Stimulated activated memory B cell treated with anti-CD40 and anti-IgM and Interleukin-4, amounts not matched to agents 10 μg/mL and 1 μg/mL and 100 μg/mL, for 72 hours (primary cell): ENCODE measurements around the gene AKNA.

ENCODE experiments used
- ATAC-seq: fragments of 150-1000 bp; cut with Tn5 transposase; 2 replicates; pipeline ENCODE4 v1.10.0; 2021
- H3K27ac Mint-ChIP-seq: one replicate; pipeline ENCODE4 v1.8.0; 2022; ENCODE audit warnings: mild to moderate bottlenecking, mixed read lengths
- H3K27me3 Mint-ChIP-seq: one replicate; pipeline ENCODE4 v1.8.0; 2022; ENCODE audit warnings: mixed read lengths
- H3K36me3 Mint-ChIP-seq: one replicate; pipeline ENCODE4 v1.8.0; 2022; ENCODE audit warnings: mixed read lengths
- H3K4me1 Mint-ChIP-seq: one replicate; pipeline ENCODE4 v1.8.0; 2022; ENCODE audit warnings: mixed read lengths
- H3K4me3 Mint-ChIP-seq: one replicate; pipeline ENCODE4 v1.8.0; 2022; ENCODE audit warnings: mild to moderate bottlenecking, moderate library complexity, mixed read lengths
- H3K9me3 Mint-ChIP-seq: one replicate; pipeline ENCODE4 v1.8.0; 2022; ENCODE audit warnings: mixed read lengths

Gene AKNA

DNA sequence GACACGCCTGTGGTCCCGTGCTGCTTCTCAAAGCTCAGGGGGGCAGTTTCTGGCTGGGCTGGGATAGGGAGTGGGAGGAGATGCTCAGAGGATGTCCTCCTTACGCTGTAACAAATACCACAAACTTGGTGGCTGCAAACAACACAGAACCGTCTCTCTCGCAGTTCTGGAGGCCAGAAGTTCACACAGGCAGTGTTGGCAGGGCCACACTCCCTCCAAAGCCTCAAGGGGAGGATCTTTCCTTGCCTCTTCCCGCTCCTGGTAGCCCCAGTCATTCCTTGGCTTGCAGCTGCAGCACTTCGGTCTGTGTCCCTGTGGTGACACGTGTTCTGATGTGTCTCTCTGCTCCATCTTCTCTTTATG lies 75.3 kb downstream of the AKNA start:
- ATAC-seq = no peak
- Mint-ChIP-seq H3K9me3 (peaks cover 4% of the 10 kb centered on the region), H3K36me3 (no peaks in the 10 kb centered on the region), H3K4me1 (no peaks in the 10 kb centered on the region), H3K27ac (no peak overlapping the region), H3K4me3 (no peak overlapping the region), H3K27me3 (peaks cover 5% of the 10 kb centered on the region)

DNA sequence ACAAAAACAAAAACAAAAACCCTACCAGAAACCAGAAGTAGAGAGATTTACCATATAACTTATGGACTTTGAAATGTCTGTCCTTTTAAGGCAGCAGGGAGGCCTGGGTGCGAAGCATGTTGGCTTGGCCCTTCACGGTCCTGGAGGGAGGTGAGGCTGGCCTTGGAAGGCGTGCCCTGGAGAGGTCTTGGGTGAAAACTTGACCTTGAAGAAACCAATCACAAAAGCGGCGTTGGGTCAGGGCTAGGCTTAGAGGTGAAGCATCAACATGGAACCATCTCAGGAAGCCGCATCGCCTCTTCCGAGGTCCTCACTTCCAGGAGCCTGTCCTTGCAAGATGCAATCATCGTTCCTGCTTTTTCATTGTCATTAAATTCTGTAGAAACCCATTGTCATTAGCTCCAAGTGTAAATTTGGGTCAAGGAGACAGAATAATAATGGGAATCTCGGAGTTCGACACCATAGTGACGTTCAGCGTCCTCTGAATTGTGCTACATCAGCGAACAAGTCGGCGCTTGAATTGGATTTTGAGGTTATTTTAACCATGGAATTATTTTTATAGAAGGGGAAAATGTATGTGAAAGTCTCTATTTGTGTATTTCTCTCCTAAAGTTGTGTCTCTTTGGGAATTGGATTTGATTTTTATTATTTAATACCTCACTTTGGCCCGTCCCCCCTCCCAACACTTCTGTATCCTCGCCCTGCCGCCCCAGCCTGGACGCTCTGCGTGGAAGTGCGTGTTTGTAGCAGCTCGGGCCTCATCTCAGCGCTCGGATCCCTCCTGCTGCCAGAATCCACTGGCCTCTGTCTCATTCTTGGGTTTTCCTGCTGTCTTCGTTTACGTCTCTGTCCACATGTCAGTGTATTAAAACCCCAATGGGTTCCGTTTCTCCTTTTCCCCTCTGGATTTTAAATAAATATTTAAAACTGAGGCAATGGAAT lies 75.9 kb downstream of the AKNA start:
- Mint-ChIP-seq H3K27me3 (peaks cover 8% of the 10 kb centered on the region), H3K4me3 (no peak overlapping the region), H3K36me3 (no peaks in the 10 kb centered on the region), H3K4me1 (no peaks in the 10 kb centered on the region), H3K9me3 (peaks cover 4% of the 10 kb centered on the region), H3K27ac (no peak overlapping the region)
- no peak for ATAC-seq

DNA sequence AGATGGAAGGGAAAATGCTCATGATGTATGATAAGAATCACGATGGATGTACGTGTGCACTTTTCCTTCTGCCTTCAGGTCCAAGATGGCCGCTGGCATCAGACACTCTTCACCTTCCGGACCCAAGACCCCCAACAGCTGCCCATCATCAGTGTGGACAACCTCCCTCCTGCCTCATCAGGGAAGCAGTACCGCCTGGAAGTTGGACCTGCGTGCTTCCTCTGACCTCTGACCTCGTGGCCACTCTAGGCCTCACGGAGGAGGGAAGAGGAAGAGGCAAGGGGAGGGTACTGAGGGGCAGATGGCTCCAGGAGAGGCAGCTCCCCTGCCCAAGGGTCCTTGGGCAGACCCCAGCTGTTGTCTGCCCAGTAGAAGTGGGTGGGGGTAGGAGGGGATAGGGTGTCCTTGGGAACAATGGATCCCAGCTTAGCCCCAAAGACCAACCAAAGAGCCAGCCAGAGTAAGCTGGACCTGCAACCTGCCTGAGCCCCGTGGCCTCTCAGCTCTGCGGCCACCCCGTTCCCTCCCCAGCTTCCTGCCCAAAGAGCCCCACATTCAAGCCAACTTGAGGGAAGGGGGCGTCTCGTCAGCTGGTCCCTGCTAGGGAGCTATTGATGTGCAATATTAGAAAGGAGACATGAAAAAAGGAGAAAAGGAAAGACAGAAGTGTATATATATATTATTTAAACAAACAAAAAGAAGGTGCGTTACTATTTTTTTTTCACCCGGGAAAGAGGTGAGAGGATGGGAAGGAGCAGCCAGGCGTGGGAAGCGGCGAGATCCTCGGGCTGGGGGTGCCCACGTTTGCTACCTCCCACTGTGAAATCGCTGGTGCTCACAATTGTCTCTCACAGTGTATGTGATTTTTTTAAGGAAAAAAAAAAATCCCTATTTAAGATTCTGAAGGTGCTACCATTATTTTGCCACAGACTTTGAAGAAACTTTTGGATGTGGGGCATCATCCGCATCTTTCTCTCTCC lies 77.0 kb downstream of the AKNA start:
- H3K27ac Mint-ChIP-seq = no peak overlapping the region
- H3K9me3 Mint-ChIP-seq = peaks cover 4% of the 10 kb centered on the region
- no peak for ATAC-seq
- H3K4me1 Mint-ChIP-seq = peaks cover 6% of the 10 kb centered on the region
- no peak overlapping the region for H3K4me3 Mint-ChIP-seq
- H3K36me3 Mint-ChIP-seq = no peaks in the 10 kb centered on the region
- H3K27me3 Mint-ChIP-seq = peaks cover 17% of the 10 kb centered on the region

DNA sequence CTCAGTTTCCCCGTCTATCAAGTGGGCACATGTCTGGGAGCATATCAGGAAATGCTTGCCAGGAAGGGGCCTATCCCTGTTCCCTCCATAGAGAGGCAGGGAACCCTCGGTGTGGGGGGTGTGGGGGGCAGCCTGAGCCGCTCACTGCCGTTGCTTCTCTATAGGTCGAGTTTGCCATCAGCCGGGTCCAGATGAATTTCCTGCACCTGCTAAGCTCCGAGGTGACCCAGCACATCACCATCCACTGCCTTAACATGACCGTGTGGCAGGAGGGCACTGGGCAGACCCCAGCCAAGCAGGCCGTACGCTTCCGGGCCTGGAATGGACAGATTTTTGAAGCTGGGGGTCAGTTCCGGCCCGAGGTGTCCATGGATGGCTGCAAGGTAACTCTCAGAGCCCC lies 78.7 kb downstream of the AKNA start:
- Mint-ChIP-seq H3K36me3 (no peaks in the 10 kb centered on the region), H3K4me3 (no peak overlapping the region), H3K4me1 (peaks cover 10% of the 10 kb centered on the region), H3K27ac (no peak overlapping the region), H3K27me3 (peaks cover 24% of the 10 kb centered on the region), H3K9me3 (no peaks in the 10 kb centered on the region)
- no peak for ATAC-seq

DNA sequence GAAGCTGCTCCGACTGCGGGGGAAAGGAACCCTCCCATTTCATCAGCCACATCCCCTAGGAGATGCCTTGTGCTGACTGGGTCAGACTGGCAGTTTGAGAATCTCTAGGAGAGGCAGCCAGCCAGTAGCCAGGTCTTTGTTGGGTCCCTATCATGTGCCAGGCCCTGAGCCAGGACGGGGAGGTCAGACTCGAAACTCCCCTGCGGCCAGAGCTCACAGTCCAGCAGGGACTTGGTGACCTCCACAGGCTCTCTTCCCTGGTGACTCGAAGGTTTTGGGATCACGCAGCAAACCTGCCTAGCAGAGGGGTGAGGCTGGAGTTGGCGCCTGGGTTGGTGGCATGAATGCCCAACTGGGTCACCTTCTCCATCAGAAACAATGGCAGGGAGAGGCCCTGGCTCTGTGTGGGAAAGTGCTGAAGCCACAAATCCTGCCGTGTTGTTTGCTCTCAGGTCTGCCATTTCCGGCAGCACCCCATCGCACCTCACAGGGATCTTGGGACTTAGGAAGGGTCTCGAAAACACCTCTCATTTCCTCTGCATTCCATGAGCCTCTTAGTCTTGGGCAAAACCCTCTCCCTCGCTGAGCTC lies 79.3 kb downstream of the AKNA start:
- Mint-ChIP-seq H3K27ac (no peak overlapping the region), H3K36me3 (no peaks in the 10 kb centered on the region), H3K4me1 (peaks cover 10% of the 10 kb centered on the region), H3K4me3 (no peak overlapping the region), H3K9me3 (no peaks in the 10 kb centered on the region), H3K27me3 (peaks cover 24% of the 10 kb centered on the region)
- ATAC-seq = no peak

DNA sequence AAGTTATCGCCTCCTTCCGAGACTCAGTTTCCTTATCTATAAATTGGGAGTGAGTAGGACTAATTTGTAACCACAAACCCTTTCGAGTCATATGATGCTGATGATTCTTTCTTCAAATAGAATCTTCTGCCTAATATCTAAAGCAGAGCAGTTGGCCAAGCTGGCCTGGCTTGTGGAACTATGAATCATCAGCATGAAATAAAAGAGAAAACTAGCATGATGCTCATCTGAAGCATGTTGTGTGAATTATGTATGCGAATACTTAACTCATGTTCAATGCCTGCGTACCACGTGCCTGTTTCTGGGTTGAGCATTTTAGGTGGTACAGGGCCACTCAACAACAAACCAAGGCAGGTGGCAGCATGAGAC lies 79.9 kb downstream of the AKNA start:
- ATAC-seq = no peak
- H3K4me3 Mint-ChIP-seq = no peak overlapping the region
- no peaks in the 10 kb centered on the region for H3K9me3 Mint-ChIP-seq
- H3K36me3 Mint-ChIP-seq = no peaks in the 10 kb centered on the region
- no peak overlapping the region for H3K27ac Mint-ChIP-seq
- peaks cover 26% of the 10 kb centered on the region for H3K27me3 Mint-ChIP-seq
- H3K4me1 Mint-ChIP-seq = peaks cover 10% of the 10 kb centered on the region

DNA sequence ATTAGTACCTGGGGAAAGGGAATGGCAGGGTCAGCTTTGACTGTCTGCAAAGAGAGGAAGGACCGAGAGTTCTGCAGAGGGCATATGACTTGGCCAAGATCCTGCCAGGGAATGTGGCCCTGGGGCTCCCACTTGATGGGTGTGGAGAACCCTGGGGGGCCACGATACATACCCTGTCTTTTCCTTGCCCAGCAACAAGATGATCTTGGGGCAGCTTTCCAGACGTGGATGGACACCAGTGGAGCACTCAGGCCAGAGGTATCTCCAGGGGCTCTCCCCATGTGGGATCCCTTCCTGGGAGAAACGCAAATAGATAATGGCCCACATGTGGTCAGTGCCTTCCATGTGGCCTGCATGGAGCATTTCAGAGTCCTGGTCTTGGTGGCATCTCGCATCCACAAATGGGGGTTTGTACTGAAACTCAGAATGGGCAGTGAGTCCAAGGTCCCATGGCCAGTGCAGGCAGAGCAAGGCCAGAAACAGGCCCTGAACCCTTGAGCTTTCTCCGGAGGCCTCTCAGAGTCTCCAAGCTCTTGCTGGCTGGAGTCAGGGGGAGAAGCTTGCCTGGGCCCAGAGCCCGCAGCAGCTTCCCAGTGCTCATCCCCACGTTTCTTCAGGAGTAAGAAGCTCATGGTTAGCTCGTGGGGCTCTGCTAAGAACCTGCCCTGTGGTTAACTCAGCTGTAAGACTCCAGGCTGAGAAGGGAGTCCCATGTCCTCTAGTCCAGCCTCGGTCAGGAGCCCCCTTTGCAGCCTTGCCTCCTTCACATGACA lies 83.2 kb downstream of the AKNA start:
- Mint-ChIP-seq H3K27ac (no peak overlapping the region), H3K4me1 (peaks cover 10% of the 10 kb centered on the region), H3K27me3 (peaks cover 52% of the 10 kb centered on the region), H3K36me3 (no peaks in the 10 kb centered on the region), H3K9me3 (no peaks in the 10 kb centered on the region), H3K4me3 (no peak overlapping the region)
- no peak for ATAC-seq

DNA sequence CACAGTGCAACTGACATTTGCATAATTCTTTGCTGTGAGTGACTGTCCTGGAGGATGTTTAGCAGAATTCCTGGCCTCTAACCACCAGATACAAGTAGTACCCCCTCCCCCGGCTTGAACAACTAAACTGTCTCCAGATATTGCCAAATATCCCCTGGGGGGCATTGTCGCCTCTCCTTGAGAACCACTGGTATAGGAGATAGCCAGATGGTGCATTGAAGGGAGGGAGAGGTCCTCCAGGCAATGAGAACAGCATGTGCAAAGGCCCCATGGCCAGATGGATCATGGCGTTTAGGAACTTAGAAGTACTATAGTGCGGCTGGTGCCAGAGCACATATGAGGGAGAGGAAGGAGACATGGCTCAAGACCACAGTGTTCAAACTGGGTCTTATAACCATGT lies 83.8 kb downstream of the AKNA start:
- Mint-ChIP-seq H3K4me3 (no peak overlapping the region), H3K9me3 (no peaks in the 10 kb centered on the region), H3K27ac (no peak overlapping the region), H3K36me3 (no peaks in the 10 kb centered on the region), H3K27me3 (peaks cover 52% of the 10 kb centered on the region), H3K4me1 (peaks cover 10% of the 10 kb centered on the region)
- ATAC-seq = no peak

DNA sequence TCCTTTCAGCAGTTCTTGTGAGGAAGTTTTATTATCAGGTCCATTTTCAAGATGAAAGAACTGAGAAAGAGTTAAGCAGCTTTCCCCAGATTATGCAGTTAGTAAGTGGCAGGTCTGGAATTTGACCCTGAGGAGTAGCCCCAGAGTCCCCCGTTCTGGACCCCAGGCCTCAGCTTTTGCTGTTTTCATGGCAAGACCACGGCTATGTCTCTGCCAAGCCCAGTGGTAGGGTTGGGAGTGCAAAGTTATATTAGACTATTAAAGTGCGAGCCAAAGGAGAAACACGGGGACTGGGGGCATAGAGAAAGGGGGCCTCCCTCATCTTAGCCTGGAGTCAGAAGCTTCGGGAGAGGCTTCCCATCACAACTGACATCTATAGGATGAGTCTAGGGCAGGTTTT lies 84.2 kb downstream of the AKNA start:
- no peak for ATAC-seq
- Mint-ChIP-seq H3K9me3 (no peaks in the 10 kb centered on the region), H3K27ac (no peak overlapping the region), H3K27me3 (peaks cover 52% of the 10 kb centered on the region), H3K4me1 (peaks cover 10% of the 10 kb centered on the region), H3K4me3 (no peak overlapping the region), H3K36me3 (no peaks in the 10 kb centered on the region)

DNA sequence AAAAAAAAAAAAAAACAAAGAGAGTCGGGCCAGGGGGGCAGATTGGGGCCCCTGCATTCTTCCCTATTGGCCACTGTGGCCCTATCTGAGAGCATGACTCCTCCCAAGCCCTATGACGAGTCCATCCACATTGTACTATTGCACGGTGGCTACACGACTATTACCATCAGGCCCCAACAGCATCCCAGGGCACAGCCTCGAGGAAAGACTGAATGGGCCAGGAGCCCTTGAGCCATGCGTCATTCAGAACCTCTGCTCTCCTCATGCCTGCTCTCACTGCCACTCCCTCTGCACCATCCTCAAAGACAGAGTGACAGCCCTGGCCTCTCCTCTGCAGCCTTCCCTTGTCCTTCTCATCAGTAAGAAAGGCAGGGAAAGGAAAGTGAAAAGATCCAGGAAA lies 85.1 kb downstream of the AKNA start:
- peaks cover 10% of the 10 kb centered on the region for H3K4me1 Mint-ChIP-seq
- no peak overlapping the region for H3K4me3 Mint-ChIP-seq
- ATAC-seq = no peak
- H3K9me3 Mint-ChIP-seq = no peaks in the 10 kb centered on the region
- H3K36me3 Mint-ChIP-seq = no peaks in the 10 kb centered on the region
- peaks cover 50% of the 10 kb centered on the region for H3K27me3 Mint-ChIP-seq
- no peak overlapping the region for H3K27ac Mint-ChIP-seq

DNA sequence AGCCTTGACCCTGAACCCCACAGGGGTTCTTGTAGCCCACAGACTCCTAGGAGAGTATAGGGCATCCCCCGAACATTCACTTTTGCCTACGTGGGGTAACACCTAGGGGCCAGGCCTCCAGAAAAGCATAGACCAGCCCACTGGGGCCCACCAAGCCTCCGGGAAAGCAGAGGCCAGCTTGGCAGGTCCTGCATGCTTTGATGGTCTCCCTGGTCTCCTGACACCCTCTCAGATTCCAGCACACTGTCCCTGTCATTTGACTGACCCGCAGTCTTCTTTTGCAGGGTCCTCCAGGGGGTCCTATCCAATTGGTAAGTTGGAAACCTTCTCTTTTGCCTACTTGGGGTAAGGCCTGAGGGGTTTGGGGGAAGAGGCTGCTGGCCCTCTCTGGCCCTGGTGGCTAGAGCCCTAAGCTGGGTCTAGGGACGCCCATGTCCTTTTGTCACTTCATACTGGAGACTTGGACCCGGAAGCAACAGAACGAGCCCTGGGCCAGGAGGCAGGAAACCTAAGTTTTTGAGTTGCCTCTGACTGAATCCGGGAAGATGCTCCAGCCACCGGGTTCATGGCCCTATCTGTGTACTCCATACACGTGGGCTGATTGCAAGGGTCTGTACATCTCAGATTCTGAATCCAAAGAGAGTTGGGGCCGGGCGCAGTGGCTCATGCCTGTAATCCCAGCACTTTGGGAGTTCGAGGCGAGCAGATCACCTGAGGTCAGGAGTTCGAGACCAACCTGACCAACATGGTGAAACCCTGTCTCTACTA lies 85.8 kb downstream of the AKNA start:
- peaks cover 43% of the 10 kb centered on the region for H3K27me3 Mint-ChIP-seq
- ATAC-seq = no peak
- no peak overlapping the region for H3K27ac Mint-ChIP-seq
- no peak overlapping the region for H3K4me3 Mint-ChIP-seq
- no peaks in the 10 kb centered on the region for H3K36me3 Mint-ChIP-seq
- peaks cover 2% of the 10 kb centered on the region for H3K9me3 Mint-ChIP-seq
- H3K4me1 Mint-ChIP-seq = peaks cover 10% of the 10 kb centered on the region

DNA sequence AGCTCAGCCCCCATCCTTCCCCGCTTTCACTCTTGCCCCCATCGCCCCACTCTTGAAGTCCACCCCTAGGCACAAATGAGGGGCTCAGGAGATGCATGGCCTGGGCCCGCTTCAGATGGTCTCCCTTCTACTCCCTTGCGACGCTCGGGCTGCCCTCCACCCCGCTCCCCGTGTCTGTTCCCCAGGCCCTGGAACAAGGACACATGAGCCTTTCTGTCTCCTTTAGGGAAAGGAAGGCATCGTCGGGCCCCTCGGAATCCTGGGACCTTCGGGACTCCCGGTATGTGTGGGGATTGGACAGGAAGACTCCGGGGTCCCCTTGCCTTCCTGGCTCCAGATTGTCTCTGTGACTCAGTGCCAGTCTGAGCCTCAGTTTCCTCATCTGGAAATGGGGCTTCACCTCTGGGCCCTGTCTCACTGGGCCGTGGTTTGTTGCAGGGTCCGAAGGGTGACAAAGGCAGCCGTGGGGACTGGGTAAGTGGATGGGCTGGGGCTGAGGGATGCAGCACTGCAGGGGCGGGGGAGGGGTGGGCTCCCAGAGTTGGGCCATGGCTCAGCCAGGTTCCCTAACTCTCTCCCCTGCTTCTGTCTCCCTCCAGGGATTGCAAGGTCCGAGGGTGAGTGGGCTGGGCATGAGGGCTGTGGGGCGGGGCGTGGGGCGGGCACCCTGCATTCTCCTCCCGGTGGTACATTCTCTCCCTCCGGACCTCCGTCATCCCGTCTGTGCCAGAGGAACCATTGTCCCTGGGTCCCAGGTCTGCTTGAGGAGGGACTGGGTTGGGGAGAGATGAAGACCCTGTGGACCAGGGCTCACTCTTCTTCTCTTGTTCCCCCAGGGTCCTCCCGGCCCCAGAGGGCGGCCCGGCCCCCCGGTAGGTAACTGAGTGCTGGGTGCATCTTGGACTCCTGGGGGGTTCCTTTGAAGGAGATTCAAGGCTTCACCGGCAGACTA lies 86.7 kb downstream of the AKNA start:
- ATAC-seq = no peak
- H3K27me3 Mint-ChIP-seq = peaks cover 39% of the 10 kb centered on the region
- H3K36me3 Mint-ChIP-seq = no peaks in the 10 kb centered on the region
- no peak overlapping the region for H3K4me3 Mint-ChIP-seq
- H3K27ac Mint-ChIP-seq = no peak overlapping the region
- H3K4me1 Mint-ChIP-seq = peaks cover 8% of the 10 kb centered on the region
- H3K9me3 Mint-ChIP-seq = peaks cover 5% of the 10 kb centered on the region

DNA sequence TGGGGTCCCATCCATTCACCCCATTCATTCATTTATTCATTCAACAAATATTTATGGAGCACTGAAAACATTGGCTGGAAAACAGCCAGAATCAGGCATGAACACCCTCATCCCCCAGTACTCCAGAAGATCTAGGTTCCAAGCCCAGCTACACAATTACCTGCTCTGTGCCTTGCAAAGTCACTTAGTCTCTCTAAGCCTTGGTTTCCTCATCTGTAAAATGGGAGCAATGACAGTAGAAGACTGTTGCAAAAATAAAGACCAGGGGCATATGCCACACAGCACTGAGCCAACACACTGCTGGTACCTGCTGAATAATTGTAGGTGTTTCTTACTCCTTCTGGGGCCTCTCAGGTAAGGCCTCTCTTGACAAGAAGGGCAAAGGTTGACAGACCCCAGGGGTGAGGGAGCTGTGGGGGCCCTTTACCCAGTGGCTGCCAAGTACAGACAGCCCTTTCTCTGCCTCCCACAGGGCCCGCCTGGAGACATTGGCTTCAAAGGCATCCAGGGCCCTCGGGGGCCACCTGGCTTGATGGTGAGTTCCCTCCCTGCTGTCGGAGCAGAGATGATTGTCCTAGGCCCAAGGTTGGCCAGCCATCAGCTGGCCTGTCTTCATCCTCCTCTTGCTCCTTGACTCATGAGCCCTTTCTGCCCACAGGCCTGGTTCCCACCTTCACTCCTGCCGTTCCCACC lies 87.5 kb downstream of the AKNA start:
- ATAC-seq = no peak
- H3K27me3 Mint-ChIP-seq = peaks cover 30% of the 10 kb centered on the region

More for the DNA sequence above, 87.5 kb downstream of the AKNA start:
- Mint-ChIP-seq H3K4me1 (no peaks in the 10 kb centered on the region), H3K4me3 (no peak overlapping the region), H3K9me3 (peaks cover 9% of the 10 kb centered on the region), H3K36me3 (no peaks in the 10 kb centered on the region), H3K27ac (no peak overlapping the region)
